ENCODE data around the gene CD164L2. TPM values are rescaled to one million over a fixed set of nuclear protein-coding genes. Genes with fewer than 3 reads are reported as not detected.
"Not testable (repeated sequence)": the region's sequence is repeated elsewhere in the genome, so short reads cannot be mapped to it uniquely, and the experiment has no call there.

Gene CD164L2
- total RNA-seq (2014; rRNA removed; shearing (Covaris generic); ENCODE audit: low replicate concordance): not detected in 2 replicates

- in situ Hi-C loops (cut with HindIII; ENCODE audit: low pct_unique_long_range_greater_than_20kb, low sequenced_read_pairs): no loop called here
- no peak for DNase-seq (ENCODE audit: low read depth)
Observed at GRCh38 chr1:27383039-27383605, at the start of gene CD164L2. TSS of gene CD164L2 (minus strand) at chr1:27383333. CDS start at chr1:27383239, 94 bp downstream.

DNA sequence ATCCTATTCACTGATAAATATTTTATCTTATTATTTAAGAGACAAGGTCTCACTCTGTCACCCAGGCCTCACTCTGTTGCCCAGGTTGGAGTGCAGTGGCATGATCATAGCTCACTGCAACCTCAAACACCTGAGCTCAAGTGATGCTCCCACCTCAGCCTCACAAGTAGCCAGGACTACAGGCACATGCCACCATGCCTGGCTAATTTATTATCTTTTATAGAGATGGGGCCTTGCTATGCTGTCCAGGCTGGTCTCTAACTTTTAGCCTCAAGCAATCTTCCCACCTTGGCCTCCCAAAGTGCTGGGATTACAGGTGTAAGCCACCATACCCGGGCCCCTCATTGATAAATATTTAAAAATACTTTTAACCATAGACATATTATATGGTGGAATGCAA is 49.6 kb upstream of the CD164L2 start:
- DNase-seq (ENCODE audit: low read depth); in situ Hi-C loops (cut with HindIII; ENCODE audit: low pct_unique_long_range_greater_than_20kb, low sequenced_read_pairs): not testable (repeated sequence)

- in situ Hi-C loops (cut with HindIII; ENCODE audit: low pct_unique_long_range_greater_than_20kb, low sequenced_read_pairs): no loop called here
- DNase-seq (ENCODE audit: low read depth): no peak
Observed at GRCh38 chr1:27431601-27431940, 48.4 kb upstream of the CD164L2 start.

DNA sequence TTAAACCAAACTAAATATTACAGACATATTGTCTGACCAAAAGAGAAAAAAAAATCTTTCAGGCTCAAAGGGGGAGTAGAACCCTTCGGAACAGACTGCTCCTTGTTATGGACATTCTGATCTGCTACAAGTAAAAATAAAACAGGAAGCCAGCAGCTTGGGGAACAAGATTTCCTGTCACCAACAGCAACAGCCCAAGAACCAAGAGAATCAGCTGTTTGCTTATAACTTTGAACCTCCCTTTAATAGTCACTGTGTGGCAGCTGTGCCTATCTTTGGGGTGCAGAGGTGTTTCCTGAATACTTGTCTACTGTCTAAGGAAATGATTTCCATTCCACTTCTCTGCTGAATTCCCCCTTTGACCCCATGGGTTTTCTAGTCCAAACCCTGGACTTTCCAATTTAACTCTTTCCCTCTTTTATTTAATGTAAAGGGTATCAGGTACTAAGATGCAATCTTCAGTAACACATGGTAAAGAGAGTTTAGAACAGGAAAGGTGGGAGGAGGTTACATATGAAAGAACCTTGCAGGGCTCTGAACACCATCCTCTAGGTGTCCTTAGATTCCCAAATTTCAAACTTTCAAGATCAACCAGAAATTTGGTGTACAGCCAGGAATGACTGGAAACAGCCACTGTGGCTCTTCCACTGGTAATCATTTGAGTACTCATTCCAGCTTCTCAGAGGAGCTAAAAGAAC is 47.9 kb upstream of the CD164L2 start:
- DNase-seq (ENCODE audit: low read depth): no peak
- in situ Hi-C loops (cut with HindIII; ENCODE audit: low pct_unique_long_range_greater_than_20kb, low sequenced_read_pairs): no loop called here

GRCh38 chr1:27429029-27429425 is 45.9 kb upstream of the CD164L2 start:
- DNase-seq (ENCODE audit: low read depth): no peak

GRCh38 chr1:27428316-27429028 is 45.3 kb upstream of the CD164L2 start:
- in situ Hi-C loops (cut with HindIII; ENCODE audit: low pct_unique_long_range_greater_than_20kb, low sequenced_read_pairs): no loop called here
- DNase-seq (ENCODE audit: low read depth): peak; percentile 34

More at GRCh38 chr1:27429029-27429425, 45.9 kb upstream of the CD164L2 start:
- in situ Hi-C loops (cut with HindIII; ENCODE audit: low pct_unique_long_range_greater_than_20kb, low sequenced_read_pairs): no loop called here

DNA sequence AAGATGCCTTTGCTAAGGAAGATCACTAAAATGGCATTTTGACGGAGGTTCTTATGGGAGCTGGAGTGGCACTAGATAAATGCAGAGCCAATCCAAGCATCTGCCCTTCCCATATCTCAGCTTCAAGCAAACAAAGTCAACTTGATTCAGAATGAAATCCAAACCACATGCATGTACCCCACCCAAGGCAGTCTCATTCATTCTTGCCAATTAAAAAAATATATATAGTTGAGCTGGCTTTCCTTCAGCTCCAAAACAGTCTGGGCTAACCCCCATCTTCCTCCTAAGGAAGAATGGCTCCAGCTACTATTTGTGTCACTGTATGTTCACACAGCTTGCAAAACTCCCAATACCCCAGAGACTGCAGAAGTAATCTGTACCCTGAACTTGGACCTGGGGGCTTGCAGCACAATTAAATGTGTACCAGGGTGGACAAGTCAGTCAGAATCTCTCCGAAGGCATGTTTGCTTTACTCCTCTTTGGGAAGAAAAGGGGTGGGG is 44.7 kb upstream of the CD164L2 start:
- DNase-seq (ENCODE audit: low read depth): no peak
- in situ Hi-C loops (cut with HindIII; ENCODE audit: low pct_unique_long_range_greater_than_20kb, low sequenced_read_pairs): no loop called here

GRCh38 chr1:27427329-27427728 is 44.2 kb upstream of the CD164L2 start:
- DNase-seq (ENCODE audit: low read depth): no peak
- in situ Hi-C loops (cut with HindIII; ENCODE audit: low pct_unique_long_range_greater_than_20kb, low sequenced_read_pairs): no loop called here

DNA sequence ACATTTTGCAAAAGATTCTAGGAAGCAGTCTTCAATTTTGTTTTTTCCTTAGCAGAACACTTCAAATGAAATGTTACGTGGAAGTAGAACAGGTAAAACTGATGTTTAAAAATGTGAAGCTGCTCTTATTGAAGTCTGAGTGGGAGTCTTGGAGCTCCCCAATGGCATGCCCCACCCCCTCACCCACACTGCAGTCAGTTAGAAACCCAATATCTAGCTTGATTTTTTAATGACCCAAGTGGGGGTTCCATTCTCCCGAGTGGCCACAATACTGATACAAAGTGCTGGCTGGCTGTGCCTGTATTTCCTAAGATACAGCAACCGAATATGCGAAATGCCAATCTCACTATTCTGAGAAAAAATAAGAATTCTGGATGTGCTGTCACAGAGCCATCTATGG is 40.6 kb upstream of the CD164L2 start:
- in situ Hi-C loops (cut with HindIII; ENCODE audit: low pct_unique_long_range_greater_than_20kb, low sequenced_read_pairs): no loop called here
- no peak for DNase-seq (ENCODE audit: low read depth)

DNA sequence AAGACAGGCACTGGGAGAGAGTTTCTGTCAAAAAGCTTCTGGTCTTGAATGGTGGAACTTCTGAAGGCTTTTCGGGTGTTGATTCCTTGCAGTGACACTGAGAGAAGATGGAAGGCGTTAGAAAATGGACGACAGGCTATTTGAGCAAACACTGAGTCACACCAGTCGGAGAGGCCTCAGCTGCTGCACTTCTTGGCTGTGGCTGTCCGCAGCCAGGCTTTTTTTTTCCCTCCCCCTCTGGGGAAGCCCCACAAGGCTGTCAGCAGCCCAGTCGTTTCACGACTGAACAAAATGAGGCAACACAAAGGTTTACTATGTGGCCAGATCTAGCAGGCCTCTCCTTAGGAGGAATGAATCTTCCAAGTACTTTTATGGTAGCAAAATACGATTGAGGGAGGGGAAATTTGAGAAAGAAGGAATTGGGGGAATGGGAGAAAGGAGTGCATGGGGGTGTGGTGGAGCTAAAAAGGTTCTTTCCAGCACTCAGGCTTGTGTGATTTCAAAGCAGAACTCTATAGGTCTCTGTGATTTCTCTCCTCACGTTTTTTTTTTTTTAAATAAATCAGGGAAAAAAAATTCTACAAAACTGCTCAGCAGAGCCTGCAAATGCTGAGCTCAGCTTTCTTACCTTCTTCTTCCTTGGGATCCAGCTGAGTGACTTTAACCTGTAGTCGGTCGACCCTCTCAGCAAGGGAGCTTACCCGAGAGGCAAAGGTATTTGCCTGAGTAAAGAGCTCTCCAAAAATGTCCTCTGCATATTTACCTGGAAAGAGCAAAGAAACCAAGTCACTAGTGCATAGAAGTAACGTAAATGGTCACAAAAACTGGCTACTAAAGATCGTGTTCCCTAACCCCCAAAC is 35.4 kb upstream of the CD164L2 start:
- in situ Hi-C loops (cut with HindIII; ENCODE audit: low pct_unique_long_range_greater_than_20kb, low sequenced_read_pairs): no loop called here

DNA sequence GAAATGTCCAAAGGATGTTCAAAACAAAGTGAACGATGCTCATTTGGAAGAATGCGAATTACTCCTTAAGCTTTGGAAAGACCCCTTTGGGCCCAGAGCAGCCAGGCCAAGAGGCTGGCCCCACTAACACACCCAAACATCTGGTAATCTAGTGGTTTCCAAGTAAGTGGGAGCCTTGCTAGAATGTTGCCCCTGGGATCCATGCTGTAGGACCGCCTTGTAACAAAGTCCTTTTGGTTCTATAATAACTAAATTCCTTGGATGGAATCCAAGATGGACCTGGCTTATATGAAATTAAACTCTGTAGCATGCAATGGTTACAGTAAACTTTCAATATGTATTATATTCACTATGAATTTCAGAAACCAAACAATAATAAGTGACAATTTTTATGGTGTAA is 34.6 kb upstream of the CD164L2 start:
- no peak for DNase-seq (ENCODE audit: low read depth)
- in situ Hi-C loops (cut with HindIII; ENCODE audit: low pct_unique_long_range_greater_than_20kb, low sequenced_read_pairs): no loop called here

More for the DNA sequence above, 35.4 kb upstream of the CD164L2 start:
- peak; percentile 82 for DNase-seq (ENCODE audit: low read depth)

- no peak for DNase-seq (ENCODE audit: low read depth)
- in situ Hi-C loops (cut with HindIII; ENCODE audit: low pct_unique_long_range_greater_than_20kb, low sequenced_read_pairs): no loop called here
Observed at GRCh38 chr1:27416387-27417111, 33.4 kb upstream of the CD164L2 start.

DNA sequence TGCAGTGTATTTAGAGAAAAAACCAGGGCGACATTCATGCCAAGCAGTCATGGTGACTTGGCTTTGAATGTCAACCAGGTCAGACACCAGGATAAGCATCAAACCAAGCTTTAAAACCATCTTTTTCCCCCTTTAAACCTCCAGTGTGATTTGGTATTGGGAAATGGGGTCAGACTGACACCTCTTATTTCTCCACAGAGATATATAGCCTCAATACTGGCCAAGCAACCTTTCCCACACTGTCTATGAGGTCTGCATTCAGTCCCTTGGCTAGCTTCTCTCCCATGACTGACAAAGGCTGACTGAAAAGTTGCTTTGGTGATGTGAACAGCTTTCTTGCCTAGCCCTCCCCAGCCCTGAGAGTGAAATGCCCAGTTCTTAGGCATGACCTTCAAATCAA is 31.0 kb upstream of the CD164L2 start:
- no peak for DNase-seq (ENCODE audit: low read depth)
- in situ Hi-C loops (cut with HindIII; ENCODE audit: low pct_unique_long_range_greater_than_20kb, low sequenced_read_pairs): no loop called here

GRCh38 chr1:27413004-27413403 is 29.9 kb upstream of the CD164L2 start:
- no peak for DNase-seq (ENCODE audit: low read depth)
- in situ Hi-C loops (cut with HindIII; ENCODE audit: low pct_unique_long_range_greater_than_20kb, low sequenced_read_pairs): no loop called here

DNA sequence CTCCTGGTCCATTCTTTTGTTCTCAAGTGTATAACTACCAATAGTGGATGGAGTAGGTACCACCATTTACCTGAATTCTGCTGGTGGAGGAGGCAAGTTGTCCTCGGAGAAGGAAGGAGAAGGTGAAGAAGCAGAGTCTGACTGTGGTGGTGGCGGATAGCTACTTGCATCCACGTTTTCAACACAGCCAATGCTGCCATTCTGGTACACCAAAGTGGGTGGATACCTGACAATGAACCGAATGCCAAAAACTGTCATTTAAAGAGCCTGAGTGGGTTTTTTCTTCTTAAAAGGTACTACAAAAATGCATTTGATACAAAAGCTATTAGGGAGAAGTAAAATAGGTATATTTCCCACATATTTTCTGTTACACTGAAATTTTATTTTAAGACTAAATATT is 29.4 kb upstream of the CD164L2 start:
- in situ Hi-C loops (cut with HindIII; ENCODE audit: low pct_unique_long_range_greater_than_20kb, low sequenced_read_pairs): no loop called here
- DNase-seq (ENCODE audit: low read depth): no peak

- no peak for DNase-seq (ENCODE audit: low read depth)
- in situ Hi-C loops (cut with HindIII; ENCODE audit: low pct_unique_long_range_greater_than_20kb, low sequenced_read_pairs): no loop called here
Observed at GRCh38 chr1:27410709-27411108, 27.6 kb upstream of the CD164L2 start.

- in situ Hi-C loops (cut with HindIII; ENCODE audit: low pct_unique_long_range_greater_than_20kb, low sequenced_read_pairs): no loop called here
- no peak for DNase-seq (ENCODE audit: low read depth)
Observed at GRCh38 chr1:27409669-27410068, 26.5 kb upstream of the CD164L2 start.

- in situ Hi-C loops (cut with HindIII; ENCODE audit: low pct_unique_long_range_greater_than_20kb, low sequenced_read_pairs): no loop called here
Observed at GRCh38 chr1:27408151-27408550, 25.0 kb upstream of the CD164L2 start.

More at GRCh38 chr1:27408151-27408550, 25.0 kb upstream of the CD164L2 start:
- no peak for DNase-seq (ENCODE audit: low read depth)

Data from Caki2 (cell line).